ENCODE results near the gene A4GALT. TPM values are rescaled to one million over a fixed set of nuclear protein-coding genes. Genes with fewer than 3 reads are reported as not detected.
"Not testable (repeated sequence)": the region's sequence is repeated elsewhere in the genome, so short reads cannot be mapped to it uniquely, and the experiment has no call there.

A4GALT gene
- total RNA-seq, 5 donors from 2014 or later (not counting 1 experiment from before 2014, with no cell fraction given) = 0.26 to 0.60 (median 0.46) TPM; not detected in 2

GRCh38 chr22:42678894-42679293 is 41.8 kb downstream of the A4GALT start:
- ATAC-seq (replicated peaks in 1 of 4) (no peak), DNase-seq (no peak)
- ChIA-PET POLR2A (no interaction called here), CTCF (no interaction called here)
- 100% methylated on average over 1 of the region's 1 CpG for WGBS (ENCODE audit: insufficient coverage)
- H3K4me1 Mint-ChIP-seq = no peaks in the 10 kb centered on the region
- peaks cover 0 to 5% (median 0%) of the 10 kb centered on the region in 3 donors for H3K9me3 Mint-ChIP-seq
- peaks cover 3 to 5% of the 10 kb centered on the region in 2 donors for H3K27me3 Mint-ChIP-seq
- no peak overlapping the region for H3K27ac ChIP-seq (ENCODE audit: low read length)
- peaks cover 0 to 19% of the 10 kb centered on the region in 2 experiments for H3K27me3 ChIP-seq (replicated peaks in 1 of 2; ENCODE audit: control insufficient read depth in 2 of 2, extremely low read depth in 1 of 2, insufficient read depth in 2 of 2, low read length in 1 of 2)
- H3K4me1 ChIP-seq (ENCODE audit: control insufficient read depth in 1 of 2, extremely low read depth in 1 of 2, insufficient read depth in 2 of 2, low read length in 2 of 2) = no peaks in the 10 kb centered on the region
- H3K9me3 ChIP-seq = no peaks in the 10 kb centered on the region
- H3K27ac Mint-ChIP-seq = no peak overlapping the region
- H3K36me3 Mint-ChIP-seq = no peaks in the 10 kb centered on the region
- H3K36me3 ChIP-seq (ENCODE audit: control insufficient read depth in 2 of 2, extremely low read depth in 1 of 2, insufficient read depth in 1 of 2, low read length in 1 of 2) = no peaks in the 10 kb centered on the region
- no peak overlapping the region for H3K4me3 ChIP-seq (ENCODE audit: control insufficient read depth in 1 of 2, extremely low read depth in 1 of 2, low read length in 1 of 2)
- H3K4me3 Mint-ChIP-seq = no peak overlapping the region

- H3K27ac ChIP-seq (ENCODE audit: low read length); H3K4me3 ChIP-seq (ENCODE audit: control insufficient read depth in 1 of 2, extremely low read depth in 1 of 2, low read length in 1 of 2); H3K4me1 Mint-ChIP-seq; ATAC-seq (replicated peaks in 1 of 4); H3K4me3 Mint-ChIP-seq; H3K36me3 Mint-ChIP-seq; H3K9me3 Mint-ChIP-seq; CTCF ChIA-PET; H3K9me3 ChIP-seq; H3K36me3 ChIP-seq (ENCODE audit: control insufficient read depth in 2 of 2, extremely low read depth in 1 of 2, insufficient read depth in 1 of 2, low read length in 1 of 2); H3K4me1 ChIP-seq (ENCODE audit: control insufficient read depth in 1 of 2, extremely low read depth in 1 of 2, insufficient read depth in 2 of 2, low read length in 2 of 2); H3K27ac Mint-ChIP-seq; H3K27me3 Mint-ChIP-seq; DNase-seq; POLR2A ChIA-PET: not testable (repeated sequence)
- WGBS (ENCODE audit: insufficient coverage) = 87% methylated on average over 4 of the region's 4 CpGs
- H3K27me3 ChIP-seq (replicated peaks in 1 of 2; ENCODE audit: control insufficient read depth in 2 of 2, extremely low read depth in 1 of 2, insufficient read depth in 2 of 2, low read length in 1 of 2) = peaks cover 0 to 10% of the 10 kb centered on the region in 2 experiments
Observed at GRCh38 chr22:42677936-42678335, 42.7 kb downstream of the A4GALT start.

- ChIA-PET CTCF (no interaction called here), POLR2A (no interaction called here)
- no peak overlapping the region for H3K27ac Mint-ChIP-seq
- 0% methylated on average over 1 of the region's 7 CpGs for WGBS (ENCODE audit: insufficient coverage)
- Histone ChIP-seq H3K27me3 (replicated peaks in 1 of 2; ENCODE audit: control insufficient read depth in 2 of 2, extremely low read depth in 1 of 2, insufficient read depth in 2 of 2, low read length in 1 of 2) (peaks cover 0 to 7% of the 10 kb centered on the region in 2 experiments), H3K4me1 (ENCODE audit: control insufficient read depth in 1 of 2, extremely low read depth in 1 of 2, insufficient read depth in 2 of 2, low read length in 2 of 2) (peaks cover 0 to 5% of the 10 kb centered on the region in 2 experiments), H3K9me3 (no peaks in the 10 kb centered on the region), H3K27ac (ENCODE audit: low read length) (no peak overlapping the region), H3K36me3 (ENCODE audit: control insufficient read depth in 2 of 2, extremely low read depth in 1 of 2, insufficient read depth in 1 of 2, low read length in 1 of 2) (no peaks in the 10 kb centered on the region), H3K4me3 (ENCODE audit: control insufficient read depth in 1 of 2, extremely low read depth in 1 of 2, low read length in 1 of 2) (no peak overlapping the region)
- H3K9me3 Mint-ChIP-seq = peaks cover 0 to 5% (median 0%) of the 10 kb centered on the region in 3 donors
- no peak overlapping the region for H3K4me3 Mint-ChIP-seq
- peaks cover 0 to 2% of the 10 kb centered on the region in 2 donors for H3K27me3 Mint-ChIP-seq
- ATAC-seq (replicated peaks in 1 of 4) (no peak), DNase-seq (no peak)
- peaks cover 0 to 4% (median 4%) of the 10 kb centered on the region in 3 donors for H3K4me1 Mint-ChIP-seq
- H3K36me3 Mint-ChIP-seq = no peaks in the 10 kb centered on the region
Observed at GRCh38 chr22:42676059-42676607, 44.5 kb downstream of the A4GALT start.

GRCh38 chr22:42673898-42674401 is 46.7 kb downstream of the A4GALT start:
- Mint-ChIP-seq H3K4me3 (no peak overlapping the region), H3K27ac (no peak overlapping the region), H3K36me3 (no peaks in the 10 kb centered on the region), H3K9me3 (no peaks in the 10 kb centered on the region), H3K27me3 (peaks cover 0 to 2% of the 10 kb centered on the region in 2 donors), H3K4me1 (peaks cover 0 to 10% (median 9%) of the 10 kb centered on the region in 3 donors)
- Histone ChIP-seq H3K9me3 (no peaks in the 10 kb centered on the region), H3K27ac (ENCODE audit: low read length) (no peak overlapping the region), H3K4me1 (ENCODE audit: control insufficient read depth in 1 of 2, extremely low read depth in 1 of 2, insufficient read depth in 2 of 2, low read length in 2 of 2) (peaks cover 0 to 9% of the 10 kb centered on the region in 2 experiments), H3K36me3 (ENCODE audit: control insufficient read depth in 2 of 2, extremely low read depth in 1 of 2, insufficient read depth in 1 of 2, low read length in 1 of 2) (no peaks in the 10 kb centered on the region), H3K27me3 (replicated peaks in 1 of 2; ENCODE audit: control insufficient read depth in 2 of 2, extremely low read depth in 1 of 2, insufficient read depth in 2 of 2, low read length in 1 of 2) (peaks cover 0 to 4% of the 10 kb centered on the region in 2 experiments), H3K4me3 (ENCODE audit: control insufficient read depth in 1 of 2, extremely low read depth in 1 of 2, low read length in 1 of 2) (no peak overlapping the region)
- no peak for DNase-seq
- no peak for ATAC-seq (replicated peaks in 1 of 4)
- CTCF ChIA-PET = no interaction called here
- WGBS (ENCODE audit: insufficient coverage) = 33% methylated on average over 1 of the region's 2 CpGs
- POLR2A ChIA-PET = no interaction called here

GRCh38 chr22:42673071-42673470 is 47.6 kb downstream of the A4GALT start:
- H3K27me3 Mint-ChIP-seq; H3K27ac ChIP-seq (ENCODE audit: low read length); ATAC-seq (replicated peaks in 1 of 4); H3K27me3 ChIP-seq (replicated peaks in 1 of 2; ENCODE audit: control insufficient read depth in 2 of 2, extremely low read depth in 1 of 2, insufficient read depth in 2 of 2, low read length in 1 of 2); H3K4me3 ChIP-seq (ENCODE audit: control insufficient read depth in 1 of 2, extremely low read depth in 1 of 2, low read length in 1 of 2); H3K9me3 Mint-ChIP-seq; H3K9me3 ChIP-seq; H3K27ac Mint-ChIP-seq; H3K4me3 Mint-ChIP-seq; H3K36me3 ChIP-seq (ENCODE audit: control insufficient read depth in 2 of 2, extremely low read depth in 1 of 2, insufficient read depth in 1 of 2, low read length in 1 of 2); H3K4me1 ChIP-seq (ENCODE audit: control insufficient read depth in 1 of 2, extremely low read depth in 1 of 2, insufficient read depth in 2 of 2, low read length in 2 of 2); CTCF ChIA-PET; H3K36me3 Mint-ChIP-seq; DNase-seq; POLR2A ChIA-PET: not testable (repeated sequence)
- WGBS (ENCODE audit: insufficient coverage) = 100% methylated on average over 6 of the region's 13 CpGs
- peaks cover 0 to 10% (median 9%) of the 10 kb centered on the region in 3 donors for H3K4me1 Mint-ChIP-seq

- Histone ChIP-seq H3K27me3 (replicated peaks in 1 of 2; ENCODE audit: control insufficient read depth in 2 of 2, extremely low read depth in 1 of 2, insufficient read depth in 2 of 2, low read length in 1 of 2) (peaks cover 0 to 4% of the 10 kb centered on the region in 2 experiments), H3K36me3 (ENCODE audit: control insufficient read depth in 2 of 2, extremely low read depth in 1 of 2, insufficient read depth in 1 of 2, low read length in 1 of 2) (no peaks in the 10 kb centered on the region), H3K27ac (ENCODE audit: low read length) (no peak overlapping the region), H3K4me1 (ENCODE audit: control insufficient read depth in 1 of 2, extremely low read depth in 1 of 2, insufficient read depth in 2 of 2, low read length in 2 of 2) (peaks cover 0 to 9% of the 10 kb centered on the region in 2 experiments), H3K9me3 (no peaks in the 10 kb centered on the region), H3K4me3 (ENCODE audit: control insufficient read depth in 1 of 2, extremely low read depth in 1 of 2, low read length in 1 of 2) (no peak overlapping the region)
- H3K27me3 Mint-ChIP-seq = peaks cover 0 to 2% of the 10 kb centered on the region in 2 donors
- ChIA-PET CTCF (no interaction called here), POLR2A (no interaction called here)
- 24% methylated on average over 8 of the region's 19 CpGs for WGBS (ENCODE audit: insufficient coverage)
- H3K36me3 Mint-ChIP-seq = no peaks in the 10 kb centered on the region
- peak overlapping the region in 1 of 2 donors; percentile 58 for H3K27ac Mint-ChIP-seq
- no peaks in the 10 kb centered on the region for H3K9me3 Mint-ChIP-seq
- ATAC-seq (replicated peaks in 1 of 4) (peak in 1 of 4 experiments; percentile 52), DNase-seq (no peak)
- H3K4me1 Mint-ChIP-seq = peaks cover 0 to 10% (median 9%) of the 10 kb centered on the region in 3 donors
- H3K4me3 Mint-ChIP-seq = no peak overlapping the region
Observed at GRCh38 chr22:42670921-42671709, 49.6 kb downstream of the A4GALT start.

Measured in T-cell (primary cell).